Neutrophil (primary cell): ENCODE measurements around the gene AFF1.

Source experiments
- H3K27ac ChIP-seq: fragments of 200-600 bp; sonication (generic); 2 replicates; pipeline ENCODE4 v1.5.1; 2016; ENCODE audit warnings: mild to moderate bottlenecking, moderate library complexity
- H3K27me3 ChIP-seq: fragments of 200-600 bp; sonication (generic); 2 replicates; pipeline ENCODE4 v1.6.0; 2016; ENCODE audit warnings: mild to moderate bottlenecking
- H3K36me3 ChIP-seq: fragments of 200-600 bp; sonication (generic); 2 replicates; pipeline ENCODE4 v1.5.1; 2017
- H3K4me1 ChIP-seq, 2 experiments: fragments of 200-600 bp in 1 of 2; sonication (generic) in 1 of 2; 1 replicate in 1 of 2; 2 replicates in 1 of 2; pipeline versions ENCODE4 v1.5.1 to v1.6.1; 2013 to 2016; ENCODE audit warnings: low read depth in 1 of 2, low read length in 1 of 2, mild to moderate bottlenecking in 1 of 2, moderate library complexity in 1 of 2; ENCODE audit not compliant: control insufficient read depth in 1 of 2, insufficient read depth in 1 of 2
- H3K4me3 ChIP-seq, 2 experiments: fragments of 200-600 bp in 1 of 2; sonication (generic) in 1 of 2; 1 replicate in 1 of 2; 2 replicates in 1 of 2; pipeline ENCODE4 v1.5.1; 2013 to 2016; ENCODE audit warnings: low read depth in 1 of 2, low read length in 1 of 2, mild to moderate bottlenecking in 1 of 2, moderate library complexity in 1 of 2
- H3K9me3 ChIP-seq: fragments of 200-600 bp; sonication (generic); 2 replicates; pipeline ENCODE4 v1.5.1; 2016
- CTCF ChIP-seq: fragments of 200-600 bp; sonication (generic); IDR thresholded peaks from 2 replicates; pipeline ENCODE4 v1.5.1; 2016; ENCODE audit warnings: antibody characterized with exemption

Gene AFF1

GRCh38 chr4:86968547-86968946 is 33.7 kb downstream of the AFF1 start:
- TF ChIP-seq CTCF = no peak
- no peak overlapping the region for H3K27ac ChIP-seq
- H3K36me3 ChIP-seq = no peaks in the 10 kb centered on the region
- no peak overlapping the region for H3K4me3 ChIP-seq
- peaks cover 14 to 22% of the 10 kb centered on the region in 2 experiments for H3K4me1 ChIP-seq
- H3K9me3 ChIP-seq = no peaks in the 10 kb centered on the region
- no peaks in the 10 kb centered on the region for H3K27me3 ChIP-seq

- H3K4me1 ChIP-seq = peaks cover 29 to 39% of the 10 kb centered on the region in 2 experiments
Measured at GRCh38 chr4:86970447-86971354, 35.9 kb downstream of the AFF1 start.

GRCh38 chr4:86971355-86971683 is 36.5 kb downstream of the AFF1 start:
- no peak for TF ChIP-seq CTCF
- peaks cover 29 to 39% of the 10 kb centered on the region in 2 experiments for H3K4me1 ChIP-seq

More at GRCh38 chr4:86970447-86971354, 35.9 kb downstream of the AFF1 start:
- H3K27me3 ChIP-seq = no peaks in the 10 kb centered on the region
- no peaks in the 10 kb centered on the region for H3K9me3 ChIP-seq
- no peak overlapping the region for H3K27ac ChIP-seq
- no peak overlapping the region for H3K4me3 ChIP-seq
- no peak for TF ChIP-seq CTCF
- no peaks in the 10 kb centered on the region for H3K36me3 ChIP-seq

GRCh38 chr4:86972997-86973396 is 38.2 kb downstream of the AFF1 start:
- H3K27me3 ChIP-seq = no peaks in the 10 kb centered on the region
- no peaks in the 10 kb centered on the region for H3K36me3 ChIP-seq
- no peaks in the 10 kb centered on the region for H3K9me3 ChIP-seq
- no peak overlapping the region for H3K4me3 ChIP-seq
- TF ChIP-seq CTCF = no peak
- no peak overlapping the region for H3K27ac ChIP-seq
- H3K4me1 ChIP-seq = peaks cover 22 to 26% of the 10 kb centered on the region in 2 experiments

More at GRCh38 chr4:86971355-86971683, 36.5 kb downstream of the AFF1 start:
- Histone ChIP-seq H3K9me3 (no peaks in the 10 kb centered on the region), H3K27ac (no peak overlapping the region), H3K27me3 (no peaks in the 10 kb centered on the region), H3K4me3 (no peak overlapping the region), H3K36me3 (no peaks in the 10 kb centered on the region)

- no peak overlapping the region for H3K27ac ChIP-seq
- no peaks in the 10 kb centered on the region for H3K9me3 ChIP-seq
- H3K27me3 ChIP-seq = no peaks in the 10 kb centered on the region
- no peaks in the 10 kb centered on the region for H3K36me3 ChIP-seq
- H3K4me1 ChIP-seq = peaks cover 22 to 26% of the 10 kb centered on the region in 2 experiments
- TF ChIP-seq CTCF = no peak
- no peak overlapping the region for H3K4me3 ChIP-seq
Measured at GRCh38 chr4:86973668-86974067, 38.9 kb downstream of the AFF1 start.
